GM18873 (cell line): ENCODE results near the gene MAP2K7.
"Not testable (repeated sequence)": the region's sequence is repeated elsewhere in the genome, so short reads cannot be mapped to it uniquely, and the experiment has no call there.

ENCODE experiments used
- ATAC-seq: cut with Tn5 transposase; IDR thresholded peaks from one replicate; pipeline ENCODE4 v1.9.1; 2021; ENCODE audit warnings: mild to moderate bottlenecking, moderate library complexity, moderate number of reproducible peaks; ENCODE audit not compliant: unreplicated experiment, low FRiP score

MAP2K7 gene

GRCh38 chr19:7903244-7904073 is at the start of gene MAP2K7:
Gene MAP2K7 (plus strand): TSS chr19:7903877. CDS start chr19:7903945, 68 bp downstream.
- peak; percentile 84 for ATAC-seq

GRCh38 chr19:7855426-7856108 is 48.1 kb upstream of the MAP2K7 start:
- no peak for ATAC-seq

GRCh38 chr19:7856109-7856591 is 47.5 kb upstream of the MAP2K7 start:
- ATAC-seq, result no peak

GRCh38 chr19:7856679-7857663 is 46.7 kb upstream of the MAP2K7 start:
- ATAC-seq, result no peak

GRCh38 chr19:7857727-7858108 is 46.0 kb upstream of the MAP2K7 start:
- ATAC-seq, result no peak

GRCh38 chr19:7858109-7858770 is 45.4 kb upstream of the MAP2K7 start:
- no peak for ATAC-seq

- ATAC-seq, result not testable (repeated sequence)
These were observed 44.6 kb upstream of the MAP2K7 start for GRCh38 chr19:7859087-7859486.

- ATAC-seq, result no peak
These were observed 43.6 kb upstream of the MAP2K7 start for GRCh38 chr19:7859831-7860713.

GRCh38 chr19:7860714-7861618 is 42.7 kb upstream of the MAP2K7 start:
- no peak for ATAC-seq

GRCh38 chr19:7861619-7862412 is 41.9 kb upstream of the MAP2K7 start:
- ATAC-seq, result no peak

- no peak for ATAC-seq
These were observed 41.2 kb upstream of the MAP2K7 start for GRCh38 chr19:7862413-7862951.

GRCh38 chr19:7863157-7863970 is 40.3 kb upstream of the MAP2K7 start:
- no peak for ATAC-seq

GRCh38 chr19:7863971-7864689 is 39.5 kb upstream of the MAP2K7 start:
- ATAC-seq, result no peak

- ATAC-seq, result no peak
These were observed 39.0 kb upstream of the MAP2K7 start for GRCh38 chr19:7864690-7865074.

- ATAC-seq, result no peak
These were observed 38.3 kb upstream of the MAP2K7 start for GRCh38 chr19:7865262-7865911.
